OCI-LY7 (cell line): ENCODE measurements around the gene KRT80.

Experiments
- CTCF ChIP-seq: fragments of 200-600 bp; sonication (generic); conservative IDR thresholded peaks from 2 replicates; pipeline ENCODE4 v1.5.1; 2014; ENCODE audit warnings: mild to moderate bottlenecking, antibody characterized with exemption, low read length, moderate library complexity, mixed read lengths
- EZH2phosphoT487 ChIP-seq: fragments of 200-600 bp; sonication (generic); IDR thresholded peaks from 2 replicates; pipeline ENCODE4 v1.6.1; 2018; ENCODE audit warnings: low read depth, borderline replicate concordance, mild to moderate bottlenecking, mixed run types, antibody characterized with exemption, low read length, moderate library complexity, mixed read lengths

- TF ChIP-seq CTCF (no peak), EZH2phosphoT487 (no peak)
Measured at GRCh38 chr12:52216807-52217206, 25.0 kb upstream of the KRT80 start.
